ENCODE data around the gene SDHB. TPM values are rescaled to one million over a fixed set of nuclear protein-coding genes. Genes with fewer than 3 reads are reported as not detected.

SDHB gene
- total RNA-seq, 5 donors from 2014 or later (not counting 1 experiment from before 2014, with no cell fraction given): 46.2 to 61.7 (median 57.6) TPM

DNA sequence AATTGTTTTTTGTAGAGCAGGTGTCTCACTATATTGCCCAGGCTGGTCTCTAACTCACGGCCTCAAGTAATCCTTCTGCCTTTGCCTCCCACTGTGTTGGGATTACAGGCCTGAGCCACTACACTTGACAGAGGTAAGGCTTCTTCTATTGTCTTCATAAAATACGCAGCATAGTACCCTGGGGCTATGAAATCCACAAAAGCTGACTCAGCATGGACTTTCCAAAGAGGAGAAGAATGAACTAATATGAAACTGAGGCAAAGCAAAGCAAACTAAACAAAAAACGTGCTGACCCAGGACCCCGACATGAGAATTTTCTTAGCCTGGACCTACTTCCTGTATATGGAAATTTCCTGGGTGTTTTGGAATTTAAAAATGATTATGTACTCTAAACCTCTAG, 23.6 kb downstream of the SDHB start:
- no peaks in the 10 kb centered on the region for H3K27me3 Mint-ChIP-seq
- Histone ChIP-seq H3K27me3 (replicated peaks in 1 of 2; ENCODE audit: control insufficient read depth in 2 of 2, extremely low read depth in 1 of 2, insufficient read depth in 2 of 2, low read length in 1 of 2) (no peaks in the 10 kb centered on the region), H3K4me3 (ENCODE audit: control insufficient read depth in 1 of 2, extremely low read depth in 1 of 2, low read length in 1 of 2) (no peak overlapping the region), H3K4me1 (ENCODE audit: control insufficient read depth in 1 of 2, extremely low read depth in 1 of 2, insufficient read depth in 2 of 2, low read length in 2 of 2) (no peaks in the 10 kb centered on the region), H3K27ac (ENCODE audit: low read length) (no peak overlapping the region), H3K9me3 (no peaks in the 10 kb centered on the region), H3K36me3 (ENCODE audit: control insufficient read depth in 2 of 2, extremely low read depth in 1 of 2, insufficient read depth in 1 of 2, low read length in 1 of 2) (peaks cover 13 to 79% of the 10 kb centered on the region in 2 donors)
- ATAC-seq (replicated peaks in 1 of 4) (no peak), DNase-seq (no peak)
- 100% methylated on average over 2 of the region's 4 CpGs for WGBS (ENCODE audit: insufficient coverage)
- H3K4me1 Mint-ChIP-seq: peaks cover 0 to 2% (median 0%) of the 10 kb centered on the region in 3 donors
- CTCF ChIA-PET: interaction anchor here in 1 of 2 donors (0.6 kb wide), 1 partner anchor 12 kb away, joined by 3 read pairs; no protein-coding TSS in a partner anchor
- H3K4me3 Mint-ChIP-seq: no peak overlapping the region
- POLR2A ChIA-PET: no interaction called here
- H3K27ac Mint-ChIP-seq: no peak overlapping the region
- H3K36me3 Mint-ChIP-seq: peaks cover 27% of the 10 kb centered on the region
- H3K9me3 Mint-ChIP-seq: no peaks in the 10 kb centered on the region

GRCh38 chr1:17028662-17029188, 25.1 kb downstream of the SDHB start:
- H3K4me1 ChIP-seq (ENCODE audit: control insufficient read depth in 1 of 2, extremely low read depth in 1 of 2, insufficient read depth in 2 of 2, low read length in 2 of 2): no peaks in the 10 kb centered on the region
- Mint-ChIP-seq H3K4me1 (peaks cover 0 to 2% (median 0%) of the 10 kb centered on the region in 3 donors), H3K27me3 (no peaks in the 10 kb centered on the region), H3K9me3 (no peaks in the 10 kb centered on the region), H3K4me3 (no peak overlapping the region), H3K27ac (no peak overlapping the region), H3K36me3 (peaks cover 26% of the 10 kb centered on the region)
- H3K9me3 ChIP-seq: no peaks in the 10 kb centered on the region
- ATAC-seq (replicated peaks in 1 of 4): no peak
- DNase-seq: no peak
- H3K27ac ChIP-seq (ENCODE audit: low read length): no peak overlapping the region
- ChIA-PET POLR2A (interaction anchor here in 1 of 2 donors (0.6 kb wide), 1 partner anchor 1303 kb away, joined by 5 read pairs; no protein-coding TSS in a partner anchor), CTCF (interaction anchor here (0.6 to 0.7 kb wide), 3 partner anchors 17 to 103 kb away, joined by 5 to 8 read pairs (median 5); no protein-coding TSS in a partner anchor)
- WGBS (ENCODE audit: insufficient coverage): 100% methylated on average over 2 of the region's 5 CpGs
- H3K36me3 ChIP-seq (ENCODE audit: control insufficient read depth in 2 of 2, extremely low read depth in 1 of 2, insufficient read depth in 1 of 2, low read length in 1 of 2): peaks cover 23 to 88% of the 10 kb centered on the region in 2 donors
- H3K4me3 ChIP-seq (ENCODE audit: control insufficient read depth in 1 of 2, extremely low read depth in 1 of 2, low read length in 1 of 2): no peak overlapping the region
- no peaks in the 10 kb centered on the region for H3K27me3 ChIP-seq (replicated peaks in 1 of 2; ENCODE audit: control insufficient read depth in 2 of 2, extremely low read depth in 1 of 2, insufficient read depth in 2 of 2, low read length in 1 of 2)

DNA sequence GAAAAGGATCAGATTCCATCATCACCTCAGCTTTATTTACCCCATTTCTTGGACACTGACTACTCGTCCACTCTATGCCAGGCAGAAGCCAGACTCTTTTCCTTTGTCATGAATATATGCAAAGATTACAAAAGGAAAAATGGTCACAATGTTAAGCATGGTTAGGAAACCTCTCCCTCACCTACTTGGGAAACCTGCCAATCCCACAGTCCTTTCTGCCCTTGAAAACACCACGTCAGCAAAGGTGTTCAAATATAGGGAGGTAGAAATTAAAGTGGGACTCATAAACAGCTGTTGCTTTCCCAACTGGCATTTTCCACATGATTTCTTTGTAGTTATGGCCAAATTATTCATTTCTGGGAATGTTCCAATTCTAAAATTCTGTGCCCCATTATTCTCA, 25.9 kb downstream of the SDHB start:
- H3K36me3 ChIP-seq (ENCODE audit: control insufficient read depth in 2 of 2, extremely low read depth in 1 of 2, insufficient read depth in 1 of 2, low read length in 1 of 2): peaks cover 25 to 89% of the 10 kb centered on the region in 2 donors
- H3K27me3 ChIP-seq (replicated peaks in 1 of 2; ENCODE audit: control insufficient read depth in 2 of 2, extremely low read depth in 1 of 2, insufficient read depth in 2 of 2, low read length in 1 of 2): no peaks in the 10 kb centered on the region
- ATAC-seq (replicated peaks in 1 of 4) (no peak), DNase-seq (no peak)
- no peaks in the 10 kb centered on the region for H3K9me3 Mint-ChIP-seq
- H3K27ac Mint-ChIP-seq: no peak overlapping the region
- CTCF ChIA-PET: no interaction called here
- H3K27ac ChIP-seq (ENCODE audit: low read length): no peak overlapping the region
- H3K4me3 ChIP-seq (ENCODE audit: control insufficient read depth in 1 of 2, extremely low read depth in 1 of 2, low read length in 1 of 2): no peak overlapping the region
- peaks cover 0 to 2% (median 0%) of the 10 kb centered on the region in 3 donors for H3K4me1 Mint-ChIP-seq
- no peaks in the 10 kb centered on the region for H3K27me3 Mint-ChIP-seq
- no peaks in the 10 kb centered on the region for H3K9me3 ChIP-seq
- WGBS (ENCODE audit: insufficient coverage): no CpG with 5 or more reads among the region's 2 CpGs
- POLR2A ChIA-PET: interaction anchor here in 1 of 2 donors (0.5 kb wide), 1 partner anchor 26 kb away, joined by 5 read pairs; the partner anchor contains the start of gene SDHB
- H3K36me3 Mint-ChIP-seq: peaks cover 30% of the 10 kb centered on the region
- H3K4me1 ChIP-seq (ENCODE audit: control insufficient read depth in 1 of 2, extremely low read depth in 1 of 2, insufficient read depth in 2 of 2, low read length in 2 of 2): no peaks in the 10 kb centered on the region
- no peak overlapping the region for H3K4me3 Mint-ChIP-seq

DNA sequence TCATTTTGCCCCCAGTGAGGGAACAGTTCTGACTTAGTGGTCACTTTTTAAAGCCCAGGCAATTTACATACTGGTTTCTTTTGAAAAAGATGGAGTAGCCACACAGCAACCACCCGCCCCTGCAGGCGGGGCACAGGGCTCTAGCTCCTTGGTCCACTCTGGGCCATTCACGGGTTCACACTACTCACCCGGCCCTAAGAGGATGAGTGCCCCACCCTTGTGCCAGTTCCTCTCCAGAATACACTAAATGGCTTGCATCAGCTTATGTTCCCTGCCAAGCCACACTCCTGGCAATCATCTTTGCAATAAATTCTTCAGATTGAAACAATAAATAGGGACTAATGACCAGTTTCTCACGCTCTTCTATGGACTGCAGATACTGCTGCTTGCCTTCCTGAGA, 26.4 kb downstream of the SDHB start:
- Histone ChIP-seq H3K4me1 (ENCODE audit: control insufficient read depth in 1 of 2, extremely low read depth in 1 of 2, insufficient read depth in 2 of 2, low read length in 2 of 2) (no peaks in the 10 kb centered on the region), H3K4me3 (ENCODE audit: control insufficient read depth in 1 of 2, extremely low read depth in 1 of 2, low read length in 1 of 2) (no peak overlapping the region), H3K27me3 (replicated peaks in 1 of 2; ENCODE audit: control insufficient read depth in 2 of 2, extremely low read depth in 1 of 2, insufficient read depth in 2 of 2, low read length in 1 of 2) (no peaks in the 10 kb centered on the region), H3K36me3 (ENCODE audit: control insufficient read depth in 2 of 2, extremely low read depth in 1 of 2, insufficient read depth in 1 of 2, low read length in 1 of 2) (peaks cover 22 to 89% of the 10 kb centered on the region in 2 donors), H3K9me3 (no peaks in the 10 kb centered on the region), H3K27ac (ENCODE audit: low read length) (no peak overlapping the region)
- H3K27me3 Mint-ChIP-seq: no peaks in the 10 kb centered on the region
- ChIA-PET POLR2A (no interaction called here), CTCF (no interaction called here)
- 100% methylated on average over 4 of the region's 5 CpGs for WGBS (ENCODE audit: insufficient coverage)
- H3K4me3 Mint-ChIP-seq: no peak overlapping the region
- no peak for DNase-seq
- H3K4me1 Mint-ChIP-seq: peaks cover 0 to 2% (median 0%) of the 10 kb centered on the region in 3 donors
- peaks cover 33% of the 10 kb centered on the region for H3K36me3 Mint-ChIP-seq
- H3K27ac Mint-ChIP-seq: no peak overlapping the region
- H3K9me3 Mint-ChIP-seq: no peaks in the 10 kb centered on the region
- no peak for ATAC-seq (replicated peaks in 1 of 4)

DNA sequence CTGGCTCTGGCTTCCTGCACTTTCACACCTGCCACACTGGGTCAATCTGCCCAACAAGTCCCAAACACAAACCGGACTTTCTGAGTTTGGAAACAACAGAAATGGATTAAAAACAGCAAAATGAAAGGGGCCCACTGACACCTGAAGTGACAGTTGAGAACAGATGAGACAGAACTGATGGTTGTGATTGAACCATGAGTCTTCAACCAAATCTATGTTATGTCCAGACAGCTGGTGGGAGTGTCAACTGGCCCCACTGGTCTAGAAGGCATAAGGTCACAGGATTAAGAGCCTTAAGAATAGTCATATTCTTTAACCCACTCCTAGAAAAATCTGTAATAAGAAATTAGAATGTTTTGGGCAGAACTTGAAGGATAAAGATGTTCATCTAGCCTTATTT, 29.1 kb downstream of the SDHB start:
- Mint-ChIP-seq H3K27ac (no peak overlapping the region), H3K27me3 (no peaks in the 10 kb centered on the region), H3K4me3 (no peak overlapping the region), H3K36me3 (peaks cover 51% of the 10 kb centered on the region), H3K4me1 (no peaks in the 10 kb centered on the region), H3K9me3 (no peaks in the 10 kb centered on the region)
- ATAC-seq (replicated peaks in 1 of 4) (no peak), DNase-seq (no peak)
- Histone ChIP-seq H3K27ac (ENCODE audit: low read length) (no peak overlapping the region), H3K9me3 (no peaks in the 10 kb centered on the region), H3K27me3 (replicated peaks in 1 of 2; ENCODE audit: control insufficient read depth in 2 of 2, extremely low read depth in 1 of 2, insufficient read depth in 2 of 2, low read length in 1 of 2) (no peaks in the 10 kb centered on the region), H3K36me3 (ENCODE audit: control insufficient read depth in 2 of 2, extremely low read depth in 1 of 2, insufficient read depth in 1 of 2, low read length in 1 of 2) (peaks cover 25 to 97% of the 10 kb centered on the region in 2 donors), H3K4me1 (ENCODE audit: control insufficient read depth in 1 of 2, extremely low read depth in 1 of 2, insufficient read depth in 2 of 2, low read length in 2 of 2) (no peaks in the 10 kb centered on the region), H3K4me3 (ENCODE audit: control insufficient read depth in 1 of 2, extremely low read depth in 1 of 2, low read length in 1 of 2) (no peak overlapping the region)
- POLR2A ChIA-PET: no interaction called here
- 83% methylated on average over 1 of the region's 1 CpG for WGBS (ENCODE audit: insufficient coverage)
- CTCF ChIA-PET: no interaction called here

GRCh38 chr1:17023573-17023972, 30.3 kb downstream of the SDHB start:
- Mint-ChIP-seq H3K27ac (no peak overlapping the region), H3K27me3 (no peaks in the 10 kb centered on the region), H3K36me3 (peaks cover 60% of the 10 kb centered on the region), H3K4me3 (no peak overlapping the region), H3K9me3 (no peaks in the 10 kb centered on the region), H3K4me1 (peaks cover 0 to 3% (median 0%) of the 10 kb centered on the region in 3 donors)
- POLR2A ChIA-PET: no interaction called here
- no peaks in the 10 kb centered on the region for H3K4me1 ChIP-seq (ENCODE audit: control insufficient read depth in 1 of 2, extremely low read depth in 1 of 2, insufficient read depth in 2 of 2, low read length in 2 of 2)
- CTCF ChIA-PET: no interaction called here
- 100% methylated on average over 1 of the region's 3 CpGs for WGBS (ENCODE audit: insufficient coverage)
- ATAC-seq (replicated peaks in 1 of 4) (no peak), DNase-seq (no peak)
- peaks cover 25 to 97% of the 10 kb centered on the region in 2 donors for H3K36me3 ChIP-seq (ENCODE audit: control insufficient read depth in 2 of 2, extremely low read depth in 1 of 2, insufficient read depth in 1 of 2, low read length in 1 of 2)
- no peaks in the 10 kb centered on the region for H3K27me3 ChIP-seq (replicated peaks in 1 of 2; ENCODE audit: control insufficient read depth in 2 of 2, extremely low read depth in 1 of 2, insufficient read depth in 2 of 2, low read length in 1 of 2)
- no peak overlapping the region for H3K4me3 ChIP-seq (ENCODE audit: control insufficient read depth in 1 of 2, extremely low read depth in 1 of 2, low read length in 1 of 2)
- no peak overlapping the region for H3K27ac ChIP-seq (ENCODE audit: low read length)
- H3K9me3 ChIP-seq: no peaks in the 10 kb centered on the region

Data from T-cell (primary cell).